ENCODE measurements around the gene COPG2. TPM values are rescaled to one million over a fixed set of nuclear protein-coding genes. Genes with fewer than 3 reads are reported as not detected.

Gene COPG2
- total and polyA plus RNA-seq, 2 donors (not counting 1 experiment from before 2014, with no cell fraction given), result 6.1 to 13.4 TPM

DNA sequence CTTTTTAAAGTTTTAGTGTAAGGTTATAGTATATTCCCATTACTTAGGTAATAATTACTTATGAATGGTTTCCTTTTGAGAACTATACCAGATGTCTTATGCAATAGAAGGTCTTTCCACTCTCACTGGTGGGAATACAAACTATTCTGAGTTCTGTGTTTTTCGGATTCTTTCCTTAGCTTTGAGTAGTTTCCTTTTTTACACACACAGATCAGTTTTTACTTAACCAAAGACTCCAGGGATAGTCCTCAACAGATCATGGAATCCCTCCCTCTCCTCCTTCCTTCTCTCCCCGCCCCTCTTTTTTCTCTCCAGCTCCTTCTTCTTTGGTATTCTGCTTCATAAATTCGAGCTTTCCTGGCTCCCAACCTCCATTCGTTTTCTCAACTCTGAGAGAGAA lies 13.3 kb downstream of the COPG2 start:
- Histone ChIP-seq H4K20me1 (ENCODE audit: control insufficient read depth, insufficient read depth, low read length, poor library complexity, severe bottlenecking) (no peaks in the 10 kb centered on the region), H3K9me3 (ENCODE audit: control extremely low read depth in 1 of 3, control insufficient read depth in 2 of 3, insufficient read depth in 1 of 3, low read length in 2 of 3) (no peaks in the 10 kb centered on the region), H3K4me2 (replicated peaks; ENCODE audit: low read depth, low read length, poor library complexity, severe bottlenecking) (no peak overlapping the region), H3K27ac (ENCODE audit: low read length in 2 of 2) (no peak overlapping the region), H3K9ac (ENCODE audit: low read length) (no peak overlapping the region), H3K79me2 (ENCODE audit: control insufficient read depth, insufficient read depth, low read length) (no peaks in the 10 kb centered on the region), H2AFZ (ENCODE audit: insufficient read depth, low read depth, low read length, poor library complexity, severe bottlenecking) (no peak overlapping the region), H3K27me3 (replicated peaks in 1 of 4; ENCODE audit: control extremely low read depth in 1 of 4, control insufficient read depth in 3 of 4, insufficient read depth in 4 of 4, low read length in 3 of 4) (no peaks in the 10 kb centered on the region), H3K4me3 (ENCODE audit: control extremely low read depth in 1 of 5, extremely low read depth in 1 of 5, insufficient read depth in 1 of 5, low read depth in 2 of 5, low read length in 4 of 5) (no peak overlapping the region), H3K4me1 (ENCODE audit: control insufficient read depth in 2 of 2, insufficient read depth in 2 of 2, low read length in 2 of 2) (no peaks in the 10 kb centered on the region), H3K36me3 (replicated peaks in 1 of 2; ENCODE audit: control extremely low read depth in 1 of 2, control insufficient read depth in 1 of 2, extremely low read depth in 1 of 2, insufficient read depth in 2 of 2, low read length in 1 of 2) (peaks cover 0 to 7% of the 10 kb centered on the region in 2 experiments)
- Mint-ChIP-seq H3K4me1 (no peaks in the 10 kb centered on the region), H3K9me3 (ENCODE audit: insufficient read depth) (no peaks in the 10 kb centered on the region), H3K4me3 (no peak overlapping the region), H3K27ac (no peak overlapping the region), H3K27me3 (no peaks in the 10 kb centered on the region)
- DNase-seq, result no peak
- CTCF ChIA-PET, result no interaction called here
- no peak for TF ChIP-seq EZH2 (IDR thresholded peaks at IDR 0.05; ENCODE audit: borderline replicate concordance, insufficient read depth, low read depth, low read length, poor library complexity, severe bottlenecking)
- TF ChIP-seq, protein P1, sequence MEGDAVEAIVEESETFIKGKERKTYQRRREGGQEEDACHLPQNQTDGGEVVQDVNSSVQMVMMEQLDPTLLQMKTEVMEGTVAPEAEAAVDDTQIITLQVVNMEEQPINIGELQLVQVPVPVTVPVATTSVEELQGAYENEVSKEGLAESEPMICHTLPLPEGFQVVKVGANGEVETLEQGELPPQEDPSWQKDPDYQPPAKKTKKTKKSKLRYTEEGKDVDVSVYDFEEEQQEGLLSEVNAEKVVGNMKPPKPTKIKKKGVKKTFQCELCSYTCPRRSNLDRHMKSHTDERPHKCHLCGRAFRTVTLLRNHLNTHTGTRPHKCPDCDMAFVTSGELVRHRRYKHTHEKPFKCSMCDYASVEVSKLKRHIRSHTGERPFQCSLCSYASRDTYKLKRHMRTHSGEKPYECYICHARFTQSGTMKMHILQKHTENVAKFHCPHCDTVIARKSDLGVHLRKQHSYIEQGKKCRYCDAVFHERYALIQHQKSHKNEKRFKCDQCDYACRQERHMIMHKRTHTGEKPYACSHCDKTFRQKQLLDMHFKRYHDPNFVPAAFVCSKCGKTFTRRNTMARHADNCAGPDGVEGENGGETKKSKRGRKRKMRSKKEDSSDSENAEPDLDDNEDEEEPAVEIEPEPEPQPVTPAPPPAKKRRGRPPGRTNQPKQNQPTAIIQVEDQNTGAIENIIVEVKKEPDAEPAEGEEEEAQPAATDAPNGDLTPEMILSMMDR (IDR thresholded peaks at IDR 0.05), result no peak
- intact Hi-C loops (cut with micrococcal nuclease), result no loop called here
- ATAC-seq (ENCODE audit: low read depth), result no peak
- 100% methylated on average over 2 of the region's 4 CpGs for WGBS (ENCODE audit: insufficient coverage)
- POLR2A ChIA-PET, result no interaction called here

DNA sequence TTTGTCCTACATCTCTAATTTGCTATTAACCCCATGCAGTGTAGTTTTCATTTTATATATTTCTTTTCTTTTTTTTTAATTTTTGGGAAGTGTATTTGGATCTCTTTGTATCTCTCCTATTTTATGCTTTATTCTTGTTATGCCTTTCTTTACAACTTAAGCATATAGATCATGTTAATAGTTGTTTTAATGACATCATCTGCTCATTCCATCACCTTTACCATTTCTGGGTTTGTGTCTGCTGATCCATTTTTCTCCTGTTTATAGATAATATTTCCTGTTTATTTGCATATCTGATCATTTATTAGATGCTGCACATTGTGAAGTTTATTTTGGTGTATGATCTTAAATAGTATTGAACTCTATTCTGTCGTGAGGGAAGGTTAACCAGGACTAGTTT lies 13.7 kb downstream of the COPG2 start:
- H3K27me3 ChIP-seq (replicated peaks in 1 of 4; ENCODE audit: control extremely low read depth in 1 of 4, control insufficient read depth in 3 of 4, insufficient read depth in 4 of 4, low read length in 3 of 4), result no peaks in the 10 kb centered on the region
- H4K20me1 ChIP-seq (ENCODE audit: control insufficient read depth, insufficient read depth, low read length, poor library complexity, severe bottlenecking), result no peaks in the 10 kb centered on the region
- Mint-ChIP-seq H3K27ac (no peak overlapping the region), H3K9me3 (ENCODE audit: insufficient read depth) (no peaks in the 10 kb centered on the region), H3K4me3 (no peak overlapping the region), H3K27me3 (no peaks in the 10 kb centered on the region), H3K4me1 (no peaks in the 10 kb centered on the region)
- H3K9ac ChIP-seq (ENCODE audit: low read length), result no peak overlapping the region
- ChIA-PET POLR2A (no interaction called here), CTCF (no interaction called here)
- intact Hi-C loops (cut with micrococcal nuclease), result no loop called here
- DNase-seq (no peak), ATAC-seq (ENCODE audit: low read depth) (no peak)
- no peak for TF ChIP-seq EZH2 (IDR thresholded peaks at IDR 0.05; ENCODE audit: borderline replicate concordance, insufficient read depth, low read depth, low read length, poor library complexity, severe bottlenecking)
- TF ChIP-seq, protein P1 (IDR thresholded peaks at IDR 0.05), result no peak
- H3K4me2 ChIP-seq (replicated peaks; ENCODE audit: low read depth, low read length, poor library complexity, severe bottlenecking), result no peak overlapping the region
- WGBS (ENCODE audit: insufficient coverage), result no CpG with 5 or more reads among the region's 1 CpG
- no peak overlapping the region for H3K27ac ChIP-seq (ENCODE audit: low read length in 2 of 2)
- no peaks in the 10 kb centered on the region for H3K79me2 ChIP-seq (ENCODE audit: control insufficient read depth, insufficient read depth, low read length)
- no peak overlapping the region for H2AFZ ChIP-seq (ENCODE audit: insufficient read depth, low read depth, low read length, poor library complexity, severe bottlenecking)
- peaks cover 0 to 7% of the 10 kb centered on the region in 2 experiments for H3K36me3 ChIP-seq (replicated peaks in 1 of 2; ENCODE audit: control extremely low read depth in 1 of 2, control insufficient read depth in 1 of 2, extremely low read depth in 1 of 2, insufficient read depth in 2 of 2, low read length in 1 of 2)
- H3K4me1 ChIP-seq (ENCODE audit: control insufficient read depth in 2 of 2, insufficient read depth in 2 of 2, low read length in 2 of 2), result no peaks in the 10 kb centered on the region
- no peaks in the 10 kb centered on the region for H3K9me3 ChIP-seq (ENCODE audit: control extremely low read depth in 1 of 3, control insufficient read depth in 2 of 3, insufficient read depth in 1 of 3, low read length in 2 of 3)
- H3K4me3 ChIP-seq (ENCODE audit: control extremely low read depth in 1 of 5, extremely low read depth in 1 of 5, insufficient read depth in 1 of 5, low read depth in 2 of 5, low read length in 4 of 5), result no peak overlapping the region

All from B cell (primary cell).